RPMI8226 (cell line): ENCODE data around the gene MRPS27.

Experiments used
- DNase-seq: peaks from one replicate; pipeline ENCODE4 v3.0.0-alpha.2; 2015

The MRPS27 gene

GRCh38 chr5:72319976-72320752 is at the start of gene MRPS27, which contains the start of gene PTCD2:
MRPS27 (minus strand) TSS chr5:72320240; CDS start chr5:72320221, 19 bp downstream.
PTCD2 (plus strand) TSS chr5:72320373; CDS start chr5:72320383, 10 bp downstream.
- peak; percentile 100 for DNase-seq

- no peak for DNase-seq
Observed at GRCh38 chr5:72369711-72370110, 49.7 kb upstream of the MRPS27 start.

GRCh38 chr5:72369301-72369700 is 49.3 kb upstream of the MRPS27 start:
- DNase-seq, result no peak

GRCh38 chr5:72368271-72368670 is 48.2 kb upstream of the MRPS27 start:
- no peak for DNase-seq

- DNase-seq, result peak; percentile 66
Observed at GRCh38 chr5:72366324-72366976, 46.4 kb upstream of the MRPS27 start.

GRCh38 chr5:72364951-72365350 is 44.9 kb upstream of the MRPS27 start:
- DNase-seq, result no peak

GRCh38 chr5:72364171-72364570 is 44.1 kb upstream of the MRPS27 start:
- DNase-seq, result no peak

GRCh38 chr5:72363166-72363802 is 43.2 kb upstream of the MRPS27 start:
- no peak for DNase-seq

- no peak for DNase-seq
Observed at GRCh38 chr5:72359886-72360285, 39.8 kb upstream of the MRPS27 start.

- DNase-seq, result no peak
Observed at GRCh38 chr5:72358925-72359324, 38.9 kb upstream of the MRPS27 start.

- DNase-seq, result no peak
Observed at GRCh38 chr5:72356361-72356760, 36.3 kb upstream of the MRPS27 start.

GRCh38 chr5:72355706-72356299 is 35.8 kb upstream of the MRPS27 start:
- no peak for DNase-seq

- no peak for DNase-seq
Observed at GRCh38 chr5:72353046-72353445, 33.0 kb upstream of the MRPS27 start.

- DNase-seq, result no peak
Observed at GRCh38 chr5:72352616-72353015, 32.6 kb upstream of the MRPS27 start.

GRCh38 chr5:72351376-72351775 is 31.3 kb upstream of the MRPS27 start:
- DNase-seq, result no peak

GRCh38 chr5:72347801-72348308 is 27.8 kb upstream of the MRPS27 start:
- DNase-seq, result no peak

GRCh38 chr5:72346398-72346797 is 26.4 kb upstream of the MRPS27 start:
- DNase-seq, result no peak

- DNase-seq, result no peak
Observed at GRCh38 chr5:72338689-72339209, 18.7 kb upstream of the MRPS27 start.

- DNase-seq, result no peak
Observed at GRCh38 chr5:72337159-72337558, 17.1 kb upstream of the MRPS27 start.

GRCh38 chr5:72330712-72331111 is 10.7 kb upstream of the MRPS27 start:
- DNase-seq, result no peak

GRCh38 chr5:72328172-72328571 is 8.1 kb upstream of the MRPS27 start:
- no peak for DNase-seq

- DNase-seq, result no peak
Observed at GRCh38 chr5:72326306-72326649, 6.2 kb upstream of the MRPS27 start.
